ENCODE results near the gene EGFR.

DNA sequence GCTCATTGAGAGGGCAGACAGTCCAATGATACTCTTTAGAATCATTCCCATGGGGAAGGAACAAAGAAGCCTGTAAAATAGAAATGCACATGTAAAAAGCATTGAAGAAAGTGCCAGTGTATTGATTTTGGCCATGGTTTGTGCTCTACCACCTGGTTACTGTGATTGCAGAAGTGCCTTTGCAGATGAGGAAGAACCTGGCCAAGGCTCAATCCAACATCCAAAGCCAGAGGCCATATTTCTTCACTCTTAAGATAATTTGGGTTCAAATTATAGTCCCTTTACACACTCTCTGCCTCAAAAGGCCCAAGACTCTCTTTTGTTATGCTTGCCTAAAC, 122.1 kb downstream of the EGFR start:
- TF ChIP-seq, protein P1, sequence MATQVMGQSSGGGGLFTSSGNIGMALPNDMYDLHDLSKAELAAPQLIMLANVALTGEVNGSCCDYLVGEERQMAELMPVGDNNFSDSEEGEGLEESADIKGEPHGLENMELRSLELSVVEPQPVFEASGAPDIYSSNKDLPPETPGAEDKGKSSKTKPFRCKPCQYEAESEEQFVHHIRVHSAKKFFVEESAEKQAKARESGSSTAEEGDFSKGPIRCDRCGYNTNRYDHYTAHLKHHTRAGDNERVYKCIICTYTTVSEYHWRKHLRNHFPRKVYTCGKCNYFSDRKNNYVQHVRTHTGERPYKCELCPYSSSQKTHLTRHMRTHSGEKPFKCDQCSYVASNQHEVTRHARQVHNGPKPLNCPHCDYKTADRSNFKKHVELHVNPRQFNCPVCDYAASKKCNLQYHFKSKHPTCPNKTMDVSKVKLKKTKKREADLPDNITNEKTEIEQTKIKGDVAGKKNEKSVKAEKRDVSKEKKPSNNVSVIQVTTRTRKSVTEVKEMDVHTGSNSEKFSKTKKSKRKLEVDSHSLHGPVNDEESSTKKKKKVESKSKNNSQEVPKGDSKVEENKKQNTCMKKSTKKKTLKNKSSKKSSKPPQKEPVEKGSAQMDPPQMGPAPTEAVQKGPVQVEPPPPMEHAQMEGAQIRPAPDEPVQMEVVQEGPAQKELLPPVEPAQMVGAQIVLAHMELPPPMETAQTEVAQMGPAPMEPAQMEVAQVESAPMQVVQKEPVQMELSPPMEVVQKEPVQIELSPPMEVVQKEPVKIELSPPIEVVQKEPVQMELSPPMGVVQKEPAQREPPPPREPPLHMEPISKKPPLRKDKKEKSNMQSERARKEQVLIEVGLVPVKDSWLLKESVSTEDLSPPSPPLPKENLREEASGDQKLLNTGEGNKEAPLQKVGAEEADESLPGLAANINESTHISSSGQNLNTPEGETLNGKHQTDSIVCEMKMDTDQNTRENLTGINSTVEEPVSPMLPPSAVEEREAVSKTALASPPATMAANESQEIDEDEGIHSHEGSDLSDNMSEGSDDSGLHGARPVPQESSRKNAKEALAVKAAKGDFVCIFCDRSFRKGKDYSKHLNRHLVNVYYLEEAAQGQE (IDR thresholded peaks at IDR 0.05; ENCODE audit: insufficient read depth in 1 of 2, low read depth in 2 of 2, low read length in 2 of 2) = no peak
- no peak for TF ChIP-seq POLR2AphosphoS5 (IDR thresholded peaks at IDR 0.05; ENCODE audit: low read depth, low read length)
- no peak for TF ChIP-seq TAF1 (IDR thresholded peaks at IDR 0.05; ENCODE audit: borderline replicate concordance, insufficient read depth, low read length)

All from PFSK-1 (cell line).